Measurements from ENCODE around the gene GPR183.

Gene GPR183

DNA sequence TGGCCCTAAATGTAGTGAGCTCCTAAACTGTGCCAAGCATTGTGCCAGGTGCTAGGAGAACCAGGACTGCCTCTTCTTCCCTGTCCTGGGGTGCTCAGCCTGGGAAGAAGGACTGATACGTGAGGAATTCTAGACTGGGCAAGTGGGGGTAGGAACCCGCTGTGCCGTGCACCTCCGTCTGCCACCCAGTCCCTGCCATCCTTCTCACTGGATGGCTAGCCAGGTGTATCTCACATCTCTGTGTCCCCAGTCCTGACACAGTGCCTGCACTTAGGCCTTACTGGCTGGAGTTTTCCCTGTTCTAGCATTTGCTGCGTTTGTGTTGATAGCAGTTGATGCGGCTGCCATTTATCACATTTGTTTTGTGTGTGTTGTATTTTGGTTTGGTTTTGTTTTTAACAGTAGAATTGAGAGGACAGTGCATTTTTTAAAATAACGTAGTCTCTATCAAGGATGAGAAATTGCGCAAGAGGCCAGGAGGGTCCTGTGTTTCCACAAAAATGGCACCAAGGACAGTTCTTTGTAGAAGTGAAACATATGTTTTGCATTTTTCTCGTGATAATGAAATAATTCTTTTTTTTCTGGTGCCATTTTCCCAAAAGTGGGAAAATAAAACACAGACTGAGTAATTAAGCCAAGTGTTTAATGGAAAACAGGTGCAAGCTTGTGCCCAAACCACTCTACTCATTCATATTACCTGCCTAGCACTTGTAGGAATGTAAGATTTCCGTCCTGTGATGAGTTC, 4.7 kb upstream of the GPR183 start:
- no peak for DNase-seq (ENCODE audit: low spot score)

DNA sequence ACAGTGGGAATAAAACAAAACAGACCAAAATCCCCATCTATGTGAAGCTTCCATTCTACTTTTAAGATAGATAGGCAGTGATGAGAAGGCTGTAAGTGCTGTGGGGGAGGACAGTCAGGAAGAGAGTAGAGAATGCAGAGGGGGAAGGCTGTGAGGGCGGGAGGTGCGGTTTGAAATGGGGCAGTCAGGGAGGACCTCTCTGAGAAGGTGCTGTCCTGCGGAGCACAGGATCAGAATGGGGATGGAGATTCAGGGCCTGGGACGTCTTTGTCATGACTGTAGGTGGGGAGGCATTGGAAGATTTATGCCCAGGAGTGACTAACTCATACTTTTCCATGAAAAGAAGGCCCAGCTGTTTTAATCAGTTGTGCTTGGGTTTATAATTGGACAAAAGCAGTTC, 3.9 kb upstream of the GPR183 start:
- no peak for DNase-seq (ENCODE audit: low spot score)

DNA sequence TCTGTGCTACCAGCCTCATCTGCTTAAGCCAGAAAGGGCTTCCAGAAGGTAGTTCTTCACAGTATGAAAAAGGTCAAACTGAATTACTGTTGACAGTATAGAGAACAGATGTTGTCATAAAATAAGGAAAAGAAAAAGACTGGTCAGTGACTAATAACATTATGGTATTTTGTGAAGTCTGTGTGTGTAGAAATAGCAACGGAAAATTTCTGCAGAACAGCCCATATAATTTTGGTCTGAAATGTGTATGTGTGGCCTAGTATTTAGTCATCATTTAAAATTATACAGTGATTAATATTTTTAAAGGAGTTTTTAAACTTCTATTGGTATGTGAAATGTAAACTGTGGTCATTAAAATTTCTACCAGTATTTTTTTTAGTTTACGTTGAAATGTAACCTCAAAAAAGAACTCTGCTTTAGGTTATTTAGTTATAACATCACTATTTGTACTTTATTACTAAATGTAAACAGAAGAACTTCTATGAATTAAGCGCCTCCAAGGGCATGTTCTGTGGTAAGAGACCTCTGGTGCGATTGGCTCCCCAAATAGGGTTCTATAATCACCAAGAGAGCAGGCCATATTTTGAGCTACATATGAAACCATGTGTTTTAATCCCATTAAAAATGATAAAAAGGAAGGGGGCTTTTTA, 3.3 kb upstream of the GPR183 start:
- no peak for DNase-seq (ENCODE audit: low spot score)

DNA sequence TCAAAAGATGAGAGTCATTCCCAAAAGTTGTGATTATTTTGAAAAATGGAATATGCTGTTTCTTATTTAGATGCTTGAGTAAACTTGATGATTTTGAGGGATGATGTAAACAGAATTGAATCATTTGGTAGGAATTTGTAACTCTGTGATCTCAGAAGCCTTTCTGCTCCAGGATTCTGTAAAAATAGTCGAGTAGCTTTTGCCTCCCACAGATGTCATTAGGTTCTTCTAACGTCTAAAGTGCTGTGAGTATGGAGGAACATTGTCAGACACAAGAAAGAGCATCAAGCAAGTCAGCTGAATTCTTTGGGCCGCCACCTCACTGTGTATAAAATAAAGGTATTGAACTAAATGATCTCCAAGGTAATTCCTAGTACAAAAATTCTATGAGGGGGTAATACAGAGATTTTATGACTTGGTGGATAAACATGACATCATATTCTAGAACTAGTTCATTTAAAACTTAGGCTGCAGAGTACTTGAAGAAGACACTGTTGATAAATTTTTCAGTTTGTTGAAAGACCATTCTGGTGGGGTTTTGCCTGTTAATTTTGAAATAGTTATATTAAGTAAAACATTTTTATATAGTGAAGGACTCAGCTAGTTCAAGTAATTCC, 1.4 kb upstream of the GPR183 start:
- DNase-seq (ENCODE audit: low spot score): no peak

GRCh38 chr13:99307648-99308339, 595 bp upstream of the GPR183 start:
- DNase-seq (ENCODE audit: low spot score): no peak

DNA sequence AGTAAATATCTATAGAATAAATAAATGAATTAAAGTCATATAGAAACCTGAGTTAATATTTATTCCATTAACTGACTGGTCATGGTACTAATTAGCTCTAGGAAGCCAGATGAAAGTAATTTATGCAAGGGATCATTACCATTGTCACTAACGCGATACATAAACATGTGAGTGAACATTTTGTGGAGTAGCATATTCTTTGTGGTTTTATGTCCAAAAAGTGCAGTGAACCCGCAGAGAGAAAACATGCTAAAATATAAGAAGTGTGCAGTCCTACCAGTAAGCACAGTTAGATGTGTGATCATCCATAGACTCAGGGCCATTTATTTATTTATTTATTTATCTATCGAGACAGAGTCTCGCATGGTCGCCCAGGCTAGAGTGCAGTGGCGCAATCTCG, 1.6 kb downstream of the GPR183 start:
- DNase-seq (ENCODE audit: low spot score): no peak

DNA sequence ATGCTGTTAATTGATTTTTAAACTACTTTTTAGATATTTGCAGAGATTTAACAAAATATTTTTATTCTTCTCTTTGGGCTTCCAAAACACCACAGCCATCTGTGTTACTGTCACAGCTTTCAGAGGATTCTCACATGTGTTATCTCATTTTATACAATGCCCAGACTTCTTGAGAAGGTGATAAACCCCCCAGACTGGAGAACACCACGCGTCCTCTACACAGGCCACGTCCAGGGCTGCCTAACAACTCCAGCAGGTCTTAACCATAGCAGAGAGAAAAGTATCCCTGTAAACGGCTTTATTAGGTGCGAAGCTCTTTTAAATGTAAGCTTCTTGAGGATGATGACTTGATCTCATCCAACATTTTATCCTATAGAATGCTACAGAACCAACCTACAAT, 2.0 kb downstream of the GPR183 start:
- no peak for DNase-seq (ENCODE audit: low spot score)

DNA sequence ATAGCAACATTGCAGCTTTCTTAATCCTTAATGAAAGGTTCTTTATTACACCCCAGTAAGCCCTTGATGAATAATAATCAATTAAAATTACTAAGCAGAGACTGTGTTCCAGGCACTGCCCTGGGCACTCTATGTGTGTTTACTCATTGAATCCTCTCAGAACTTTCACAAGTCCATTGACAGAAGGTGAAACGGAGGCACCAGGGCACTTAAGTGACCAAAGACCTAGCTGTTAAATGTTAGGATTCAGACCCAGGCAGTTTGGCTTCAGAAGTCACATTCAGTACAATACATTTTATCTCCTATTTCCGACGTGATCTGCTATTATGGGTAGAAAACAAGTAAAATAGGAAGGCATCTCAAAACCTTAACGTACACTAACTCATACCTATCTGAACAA, 2.7 kb downstream of the GPR183 start:
- DNase-seq (ENCODE audit: low spot score): no peak

DNA sequence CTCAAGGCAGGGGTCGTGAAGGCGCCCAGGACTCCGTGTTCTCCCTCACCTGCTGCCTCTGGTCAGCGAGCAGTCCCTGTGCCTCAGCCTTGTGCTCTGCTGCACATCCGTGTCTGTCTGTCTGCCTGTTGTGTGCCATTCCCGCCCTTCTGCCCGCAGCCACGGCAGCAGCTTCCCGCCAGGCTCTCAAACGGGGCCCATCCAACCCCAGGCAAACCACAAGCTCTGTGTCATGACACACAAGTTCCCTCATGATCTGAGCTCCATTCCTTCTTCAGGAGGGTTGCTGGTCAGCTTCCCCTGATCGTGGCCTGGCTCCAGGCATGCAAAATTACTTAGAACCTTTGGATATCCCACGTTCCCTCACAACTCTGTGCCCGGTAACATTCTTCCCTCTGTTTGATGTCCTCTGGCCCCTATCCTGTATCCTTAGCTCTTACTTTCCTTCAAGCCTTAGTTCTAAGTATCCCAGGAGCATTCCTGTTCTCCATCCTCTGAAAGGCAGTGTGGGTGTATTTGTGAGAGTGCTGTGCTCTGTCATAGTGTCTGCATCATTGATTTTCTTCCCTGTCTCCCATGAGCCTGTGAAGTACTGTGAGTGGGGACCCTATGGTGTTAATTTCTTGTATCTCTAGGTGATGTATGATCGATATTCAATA, 3.2 kb downstream of the GPR183 start:
- no peak for DNase-seq (ENCODE audit: low spot score)

GRCh38 chr13:99302637-99303505, 4.3 kb downstream of the GPR183 start:
- no peak for DNase-seq (ENCODE audit: low spot score)

GRCh38 chr13:99301913-99302636, 5.1 kb downstream of the GPR183 start:
- DNase-seq (ENCODE audit: low spot score): no peak

DNA sequence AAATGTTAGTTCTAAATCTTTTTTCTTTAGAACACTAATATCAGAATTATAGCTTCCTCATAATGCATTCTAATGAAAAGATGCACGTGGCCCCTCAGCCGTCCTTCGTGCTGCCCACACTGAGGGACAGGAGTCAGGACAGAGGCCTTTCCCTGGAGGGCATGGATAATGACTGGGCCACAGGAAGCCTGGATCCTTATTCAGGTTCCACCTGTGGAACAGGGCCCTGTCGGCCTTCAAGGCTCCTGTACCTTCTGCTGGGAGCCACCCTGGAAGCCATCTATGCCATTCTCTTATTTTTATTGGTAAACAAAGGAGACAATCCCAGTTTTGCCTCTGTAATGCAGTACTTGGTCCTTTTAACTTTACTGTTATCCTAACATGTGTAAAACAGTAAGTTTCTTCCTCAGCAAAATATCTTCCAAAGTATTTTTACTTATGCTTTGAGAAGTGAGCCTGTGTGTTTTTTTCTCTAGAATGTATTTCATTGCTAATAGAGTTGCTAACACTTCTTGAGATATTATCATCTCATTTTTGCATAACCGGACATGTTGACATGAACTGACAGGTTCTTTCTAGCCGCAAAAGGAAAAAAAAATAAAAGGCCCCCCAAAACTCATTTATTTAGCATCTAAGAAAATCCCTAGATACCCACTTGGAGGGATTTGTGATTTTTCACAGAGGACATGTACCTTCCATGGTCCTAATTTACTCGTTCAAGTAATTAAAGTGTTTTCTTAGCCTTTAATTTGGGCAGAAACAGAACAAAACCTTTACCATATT, 6.0 kb downstream of the GPR183 start:
- DNase-seq (ENCODE audit: low spot score): no peak

DNA sequence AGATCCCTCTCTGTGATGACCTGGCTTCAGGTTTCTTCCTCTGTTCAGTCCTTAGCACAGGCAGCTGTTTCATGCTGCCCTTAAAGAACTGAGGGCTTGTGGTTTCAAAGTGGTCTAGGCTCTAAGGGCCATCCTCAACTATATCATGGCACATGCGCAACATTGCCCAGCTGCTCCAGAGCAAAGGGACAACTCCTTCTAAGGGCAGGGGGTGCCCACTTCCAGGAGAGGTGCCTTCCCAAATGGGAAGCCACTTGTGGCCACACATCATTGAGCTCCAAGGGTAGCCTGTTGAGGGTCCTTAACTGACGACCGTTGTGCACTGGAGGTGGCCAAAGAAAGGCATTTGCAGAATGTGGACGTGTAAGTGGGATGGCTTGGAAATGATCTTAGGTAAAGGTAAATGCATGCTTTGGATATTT, 7.3 kb downstream of the GPR183 start:
- no peak for DNase-seq (ENCODE audit: low spot score)

- DNase-seq (ENCODE audit: low spot score): no peak
Measured at GRCh38 chr13:99299256-99299919, 7.8 kb downstream of the GPR183 start.

DNA sequence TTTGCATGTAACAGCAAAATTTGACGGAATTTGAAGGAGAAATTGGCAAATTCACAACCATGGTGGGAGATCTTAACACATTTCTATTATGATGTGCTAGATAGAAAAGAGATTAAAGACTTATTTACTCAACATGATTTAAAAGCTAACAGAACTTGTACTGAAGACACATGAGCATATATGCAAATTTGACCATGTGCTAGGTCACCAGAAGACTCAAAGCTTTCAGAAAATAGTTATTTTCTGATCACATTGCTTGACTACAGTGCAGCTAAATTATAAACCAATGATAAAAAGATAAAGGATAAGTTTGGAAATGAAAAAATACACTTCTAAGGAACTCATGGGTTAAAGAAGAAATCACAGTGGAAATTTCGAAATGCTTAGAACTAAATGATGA, 9.1 kb downstream of the GPR183 start:
- DNase-seq (ENCODE audit: low spot score): no peak

GRCh38 chr13:99297331-99297730, 9.9 kb downstream of the GPR183 start:
- no peak for DNase-seq (ENCODE audit: low spot score)

DNA sequence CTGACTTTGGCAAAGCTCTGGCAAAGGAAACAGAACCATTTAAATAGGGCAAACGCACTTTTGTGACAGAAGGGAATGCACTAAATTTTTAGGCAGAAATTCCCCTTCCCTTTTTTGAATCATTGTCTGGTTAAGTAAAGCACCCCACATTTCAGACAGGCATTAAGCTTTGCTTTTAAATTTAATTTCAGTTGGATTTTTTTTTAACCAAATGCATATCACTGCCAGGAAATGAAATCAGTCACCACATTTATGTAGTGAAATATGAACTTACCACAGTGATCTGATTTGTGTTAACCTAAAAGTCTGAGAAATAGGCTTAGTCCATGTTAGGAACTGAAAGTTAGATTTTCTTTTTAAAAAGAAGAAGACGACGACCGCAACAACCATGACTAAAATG, 10.8 kb downstream of the GPR183 start:
- no peak for DNase-seq (ENCODE audit: low spot score)

GRCh38 chr13:99295488-99296252, 11.5 kb downstream of the GPR183 start:
- no peak for DNase-seq (ENCODE audit: low spot score)

Data from globus pallidus (tissue), 1 donor.